ENCODE data around the gene F9. TPM values are rescaled to one million over a fixed set of nuclear protein-coding genes. Genes with fewer than 3 reads are reported as not detected.

The F9 gene
- total and polyA plus RNA-seq, 2 donors (not counting 1 experiment from before 2014, with no cell fraction given) = not detected

- no peaks in the 10 kb centered on the region for H3K36me3 ChIP-seq (ENCODE audit: control insufficient read depth, insufficient read depth, low read length)
- H3K4me2 ChIP-seq (ENCODE audit: extremely low read depth, insufficient read depth, low read length) = no peak overlapping the region
- H3K79me2 ChIP-seq (ENCODE audit: control insufficient read depth, insufficient read depth, low read length) = no peaks in the 10 kb centered on the region
- no peaks in the 10 kb centered on the region for H4K20me1 ChIP-seq (ENCODE audit: control insufficient read depth, extremely low read depth, insufficient read depth, low read length)
- H3K27ac ChIP-seq (ENCODE audit: insufficient read depth, low read length) = no peak overlapping the region
- H3K4me1 ChIP-seq (ENCODE audit: control insufficient read depth, extremely low read depth, insufficient read depth, low read length) = no peaks in the 10 kb centered on the region
- TF ChIP-seq EZH2 (IDR thresholded peaks at IDR 0.05; ENCODE audit: low read length, missing control alignments) (no peak), CTCF (conservative IDR thresholded peaks at IDR 0.05 in 1 of 2, IDR thresholded peaks at IDR 0.05 in 1 of 2; ENCODE audit: low read depth in 1 of 2, low read length in 2 of 2) (no peak)
- no peak overlapping the region for H2AFZ ChIP-seq (ENCODE audit: low read length)
- no peaks in the 10 kb centered on the region for H3K27me3 ChIP-seq (ENCODE audit: control insufficient read depth, insufficient read depth, low read length)
- no peaks in the 10 kb centered on the region for H3K9me3 ChIP-seq (ENCODE audit: control insufficient read depth, insufficient read depth, low read depth, low read length)
- no peak overlapping the region for H3K4me3 ChIP-seq (replicated peaks in 1 of 4; ENCODE audit: control extremely low read depth in 1 of 4, insufficient read depth in 1 of 4, low read depth in 3 of 4, low read length in 4 of 4)
- no peak overlapping the region for H3K9ac ChIP-seq (ENCODE audit: insufficient read depth, low read length)
- no peak for DNase-seq (ENCODE audit: low read depth in 2 of 2)
Observed at GRCh38 chrX:139495324-139495723, 35.2 kb upstream of the F9 start.

- no peak overlapping the region for H3K4me2 ChIP-seq (ENCODE audit: extremely low read depth, insufficient read depth, low read length)
- no peaks in the 10 kb centered on the region for H3K4me1 ChIP-seq (ENCODE audit: control insufficient read depth, extremely low read depth, insufficient read depth, low read length)
- no peaks in the 10 kb centered on the region for H3K36me3 ChIP-seq (ENCODE audit: control insufficient read depth, insufficient read depth, low read length)
- H2AFZ ChIP-seq (ENCODE audit: low read length) = no peak overlapping the region
- no peak overlapping the region for H3K27ac ChIP-seq (ENCODE audit: insufficient read depth, low read length)
- no peaks in the 10 kb centered on the region for H3K27me3 ChIP-seq (ENCODE audit: control insufficient read depth, insufficient read depth, low read length)
- H3K4me3 ChIP-seq (replicated peaks in 1 of 4; ENCODE audit: control extremely low read depth in 1 of 4, insufficient read depth in 1 of 4, low read depth in 3 of 4, low read length in 4 of 4) = no peak overlapping the region
- H4K20me1 ChIP-seq (ENCODE audit: control insufficient read depth, extremely low read depth, insufficient read depth, low read length) = no peaks in the 10 kb centered on the region
- H3K79me2 ChIP-seq (ENCODE audit: control insufficient read depth, insufficient read depth, low read length) = no peaks in the 10 kb centered on the region
- H3K9ac ChIP-seq (ENCODE audit: insufficient read depth, low read length) = no peak overlapping the region
- DNase-seq (ENCODE audit: low read depth in 2 of 2) = no peak
- no peaks in the 10 kb centered on the region for H3K9me3 ChIP-seq (ENCODE audit: control insufficient read depth, insufficient read depth, low read depth, low read length)
- TF ChIP-seq EZH2 (IDR thresholded peaks at IDR 0.05; ENCODE audit: low read length, missing control alignments) (no peak), CTCF (conservative IDR thresholded peaks at IDR 0.05 in 1 of 2, IDR thresholded peaks at IDR 0.05 in 1 of 2; ENCODE audit: low read depth in 1 of 2, low read length in 2 of 2) (no peak)
Observed at GRCh38 chrX:139506333-139506732, 24.2 kb upstream of the F9 start.

GRCh38 chrX:139508099-139508498, 22.4 kb upstream of the F9 start:
- Histone ChIP-seq H3K4me2 (ENCODE audit: extremely low read depth, insufficient read depth, low read length) (no peak overlapping the region), H3K27ac (ENCODE audit: insufficient read depth, low read length) (no peak overlapping the region), H3K36me3 (ENCODE audit: control insufficient read depth, insufficient read depth, low read length) (no peaks in the 10 kb centered on the region), H2AFZ (ENCODE audit: low read length) (no peak overlapping the region), H3K9me3 (ENCODE audit: control insufficient read depth, insufficient read depth, low read depth, low read length) (no peaks in the 10 kb centered on the region), H3K79me2 (ENCODE audit: control insufficient read depth, insufficient read depth, low read length) (no peaks in the 10 kb centered on the region), H3K9ac (ENCODE audit: insufficient read depth, low read length) (no peak overlapping the region), H3K4me3 (replicated peaks in 1 of 4; ENCODE audit: control extremely low read depth in 1 of 4, insufficient read depth in 1 of 4, low read depth in 3 of 4, low read length in 4 of 4) (no peak overlapping the region), H3K27me3 (ENCODE audit: control insufficient read depth, insufficient read depth, low read length) (no peaks in the 10 kb centered on the region), H4K20me1 (ENCODE audit: control insufficient read depth, extremely low read depth, insufficient read depth, low read length) (no peaks in the 10 kb centered on the region), H3K4me1 (ENCODE audit: control insufficient read depth, extremely low read depth, insufficient read depth, low read length) (no peaks in the 10 kb centered on the region)
- DNase-seq (ENCODE audit: low read depth in 2 of 2) = no peak
- no peak for TF ChIP-seq CTCF (conservative IDR thresholded peaks at IDR 0.05 in 1 of 2, IDR thresholded peaks at IDR 0.05 in 1 of 2; ENCODE audit: low read depth in 1 of 2, low read length in 2 of 2)
- TF ChIP-seq EZH2 (IDR thresholded peaks at IDR 0.05; ENCODE audit: low read length, missing control alignments) = no peak

Data from fibroblast of lung (primary cell).